HG03103 (cell line): ENCODE results near the gene KRT13.

ENCODE experiments used
- ATAC-seq: cut with Tn5 transposase; IDR thresholded peaks from one replicate; pipeline ENCODE4 v1.9.1; 2021; ENCODE audit warnings: low read depth; ENCODE audit not compliant: unreplicated experiment

Gene KRT13

DNA sequence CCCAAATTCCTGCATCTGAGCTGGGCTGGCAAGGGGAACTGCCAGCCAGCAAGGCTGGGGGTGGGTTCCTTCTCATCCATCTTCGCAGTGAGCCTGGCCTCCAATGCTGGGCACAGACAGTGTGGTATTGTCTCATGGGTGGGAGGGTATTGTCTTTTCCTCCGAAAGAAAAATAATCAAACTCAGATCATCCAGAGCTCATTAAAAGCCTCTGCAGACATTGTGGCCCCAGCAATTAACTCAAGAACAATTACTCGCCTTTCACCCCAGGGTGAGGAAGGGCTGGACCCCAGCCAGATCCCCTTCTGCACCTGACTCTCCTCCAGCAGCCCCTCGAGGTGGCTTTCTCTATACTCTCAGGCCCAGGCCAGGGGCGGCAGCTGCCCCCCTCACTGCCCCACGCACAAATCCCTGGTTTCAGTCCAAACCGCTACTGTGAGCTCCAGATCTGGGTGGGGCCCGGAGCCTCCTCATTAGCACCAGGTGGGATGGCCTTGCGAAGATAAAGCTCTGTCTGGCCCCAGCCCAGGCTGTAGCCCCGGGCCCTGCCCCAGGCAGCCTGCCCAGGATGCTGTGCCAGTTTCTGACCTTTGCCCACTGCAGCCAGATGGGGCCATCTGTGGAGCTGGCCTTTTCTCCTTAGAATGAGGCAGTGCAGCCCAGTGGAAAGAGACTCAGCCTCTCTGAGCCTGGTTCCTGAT is 15.6 kb upstream of the KRT13 start:
- ATAC-seq = no peak

DNA sequence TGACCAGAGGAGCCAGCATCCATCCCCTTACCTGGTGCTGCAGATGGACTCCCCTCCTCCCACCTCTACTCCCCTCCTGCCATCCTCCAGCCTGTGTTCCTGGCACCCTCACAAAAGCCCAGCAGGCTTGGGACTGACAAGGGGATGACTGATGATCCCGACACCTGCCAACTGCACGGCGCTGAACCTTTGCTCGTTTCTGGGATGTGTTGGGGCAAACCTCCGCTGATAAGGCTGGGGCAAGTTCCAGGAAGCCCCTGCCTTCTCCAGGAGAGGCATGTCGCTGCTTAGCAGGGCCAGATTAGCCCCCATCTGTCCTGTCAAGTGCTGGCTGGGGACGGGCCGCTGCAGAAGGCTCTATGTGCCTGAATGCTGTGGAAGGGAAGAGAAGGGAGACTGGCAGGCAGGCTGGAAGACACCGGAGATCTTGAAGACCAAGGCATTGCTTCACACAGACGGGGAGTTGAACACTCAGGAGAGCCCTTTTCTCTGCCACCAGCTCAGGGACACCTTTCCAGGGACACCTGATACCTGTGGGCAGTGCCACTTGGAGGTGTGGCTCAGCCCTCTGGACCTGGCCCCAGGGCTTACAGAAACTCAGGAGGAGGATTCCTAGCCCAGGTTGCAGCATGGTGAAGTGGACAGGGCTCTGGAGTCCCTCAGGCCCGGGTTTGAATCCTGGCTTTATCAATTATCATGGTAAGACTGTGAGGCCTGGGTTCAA is 14.3 kb upstream of the KRT13 start:
- no peak for ATAC-seq

GRCh38 chr17:41518789-41519449 is 13.5 kb upstream of the KRT13 start, which contains the start of gene KRT15:
Gene KRT15 (minus strand): TSS chr17:41518890. CDS start chr17:41518827, 63 bp downstream.
- no peak for ATAC-seq

GRCh38 chr17:41518031-41518430 is 12.6 kb upstream of the KRT13 start:
- no peak for ATAC-seq

- ATAC-seq = no peak
These were observed 11.4 kb upstream of the KRT13 start for GRCh38 chr17:41516830-41517283.

DNA sequence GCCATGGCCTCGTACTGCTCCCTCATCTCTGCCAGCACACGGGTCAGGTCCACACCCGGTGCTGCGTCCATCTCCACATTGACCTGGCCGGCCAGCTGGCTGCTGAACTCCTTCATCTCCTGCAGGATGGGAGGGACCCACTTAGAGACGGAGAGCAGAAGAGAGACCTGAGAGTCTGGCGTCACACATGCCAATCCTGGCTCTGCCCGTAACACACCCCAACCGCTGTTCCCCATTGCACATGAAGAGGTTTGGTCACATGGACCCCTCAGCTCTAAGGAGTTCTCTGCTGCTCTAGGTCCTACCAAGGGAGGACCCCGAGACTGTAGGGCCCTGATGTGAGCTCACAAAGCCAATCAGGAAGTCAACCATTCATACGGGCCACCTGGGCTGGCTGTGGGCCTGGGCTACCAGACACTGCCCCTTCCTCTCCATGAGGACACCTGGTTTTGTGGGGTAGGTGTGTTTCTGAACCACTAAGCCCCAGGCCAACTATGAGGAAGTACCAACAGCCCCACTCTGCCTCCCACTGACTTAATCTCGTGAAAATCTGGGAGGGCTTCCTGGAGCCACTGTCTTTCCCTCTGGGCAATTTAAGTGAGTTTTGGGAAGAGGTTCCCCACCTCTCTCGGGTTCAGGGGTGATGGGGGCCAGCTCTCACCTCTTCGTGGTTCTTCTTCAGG is 10.9 kb upstream of the KRT13 start:
- no peak for ATAC-seq

DNA sequence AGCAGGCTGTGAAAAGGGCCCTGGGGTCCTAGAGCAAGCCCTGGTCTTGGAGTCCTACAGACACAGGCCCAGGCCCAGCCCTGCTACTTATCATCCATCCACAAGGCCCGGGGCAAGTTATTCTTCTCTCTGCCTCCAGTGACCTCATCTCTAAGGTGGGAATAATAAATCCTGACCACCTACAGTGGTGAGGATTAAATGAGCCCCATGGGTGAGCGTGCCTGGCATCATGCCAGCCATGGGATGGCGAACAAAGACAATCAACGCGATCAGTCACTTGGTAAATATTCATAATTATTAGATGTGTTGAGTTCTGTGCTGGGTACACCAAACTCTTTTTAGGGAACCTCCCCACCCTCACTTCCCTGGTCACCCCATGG is 7.7 kb upstream of the KRT13 start:
- no peak for ATAC-seq

DNA sequence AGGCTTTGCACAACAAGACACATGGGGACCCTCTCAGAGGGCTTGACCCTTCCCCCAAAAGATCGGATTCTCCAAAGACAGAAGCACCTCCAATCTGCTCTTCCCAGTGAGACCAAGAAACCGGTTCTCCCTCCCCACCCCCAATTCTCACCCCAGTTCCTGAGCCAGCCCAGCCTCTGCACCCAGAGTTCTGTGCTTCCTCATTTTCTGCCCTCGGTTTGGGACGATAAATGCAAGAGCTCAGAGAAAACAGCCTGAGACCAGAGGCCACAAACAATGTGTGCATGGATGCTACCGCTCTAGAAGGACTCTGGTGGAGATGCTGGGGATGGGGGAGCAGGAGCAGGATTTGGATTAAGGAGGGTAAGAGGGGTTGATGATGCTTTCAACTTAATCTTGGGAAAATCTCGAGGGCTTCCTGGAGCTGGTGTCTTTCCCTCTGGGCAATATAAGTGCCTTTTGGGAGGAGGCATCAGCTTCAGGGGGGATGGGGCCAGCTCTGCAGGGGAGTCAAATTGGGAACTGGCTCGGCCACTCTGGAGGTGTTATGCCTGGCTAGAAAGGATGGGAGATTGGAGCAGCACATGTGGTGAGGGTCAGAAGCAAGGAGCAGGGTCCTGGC is 7.2 kb upstream of the KRT13 start:
- ATAC-seq = no peak

GRCh38 chr17:41511716-41512115 is 6.3 kb upstream of the KRT13 start:
- ATAC-seq = no peak

- ATAC-seq = no peak
These were observed 5.7 kb upstream of the KRT13 start for GRCh38 chr17:41511116-41511515.

GRCh38 chr17:41510251-41511065 is 5.0 kb upstream of the KRT13 start:
- no peak for ATAC-seq

DNA sequence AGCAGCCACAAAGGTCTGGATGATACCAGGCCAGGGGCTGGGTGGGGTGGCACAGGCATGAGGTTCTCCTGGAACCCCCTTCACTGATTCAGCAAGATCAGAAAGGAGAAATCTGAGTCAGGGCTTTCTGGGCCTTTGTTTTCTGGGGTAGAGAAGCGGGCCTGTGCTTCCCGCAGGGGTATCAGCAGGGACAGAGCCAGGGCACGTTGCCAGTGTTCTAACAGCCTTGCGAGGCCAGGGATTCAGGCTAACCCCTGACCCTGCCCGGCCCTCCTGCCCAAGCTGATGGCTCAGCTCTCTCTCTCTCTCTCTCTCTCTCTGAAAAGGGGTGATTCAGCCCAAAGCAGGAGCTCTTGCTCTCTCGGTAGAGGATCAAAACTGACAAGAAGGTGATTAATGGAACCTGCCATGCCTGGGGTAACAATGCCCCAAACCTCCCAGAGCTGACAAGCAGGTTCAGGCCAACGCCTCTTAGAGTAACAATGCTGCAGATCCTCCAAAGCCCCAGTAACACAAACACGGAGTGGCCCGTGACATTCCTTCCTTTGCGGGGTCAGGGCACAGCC is 2.0 kb upstream of the KRT13 start:
- ATAC-seq = no peak

- ATAC-seq = no peak
These were observed 676 bp upstream of the KRT13 start for GRCh38 chr17:41505809-41506767.

GRCh38 chr17:41504246-41504977 is 1.0 kb downstream of the KRT13 start:
- ATAC-seq = no peak

DNA sequence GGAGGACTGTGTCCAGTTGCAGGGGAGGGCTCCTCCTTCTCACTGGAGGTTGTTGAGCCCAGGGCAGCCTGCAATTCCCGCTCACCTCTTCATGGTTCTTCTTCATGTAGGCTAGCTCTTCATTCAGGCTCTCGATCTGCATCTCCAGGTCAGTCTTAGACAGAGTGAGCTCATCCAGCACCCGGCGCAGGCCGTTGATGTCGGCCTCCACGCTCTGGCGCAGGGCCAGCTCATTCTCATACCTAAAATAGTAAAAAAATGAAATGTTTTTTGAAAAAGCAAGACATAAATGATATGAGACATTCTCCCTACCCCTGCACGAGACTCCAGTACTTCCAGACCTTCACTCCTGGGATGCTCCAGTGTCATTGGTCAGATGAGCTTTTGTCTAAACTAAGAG is 2.2 kb downstream of the KRT13 start:
- no peak for ATAC-seq

DNA sequence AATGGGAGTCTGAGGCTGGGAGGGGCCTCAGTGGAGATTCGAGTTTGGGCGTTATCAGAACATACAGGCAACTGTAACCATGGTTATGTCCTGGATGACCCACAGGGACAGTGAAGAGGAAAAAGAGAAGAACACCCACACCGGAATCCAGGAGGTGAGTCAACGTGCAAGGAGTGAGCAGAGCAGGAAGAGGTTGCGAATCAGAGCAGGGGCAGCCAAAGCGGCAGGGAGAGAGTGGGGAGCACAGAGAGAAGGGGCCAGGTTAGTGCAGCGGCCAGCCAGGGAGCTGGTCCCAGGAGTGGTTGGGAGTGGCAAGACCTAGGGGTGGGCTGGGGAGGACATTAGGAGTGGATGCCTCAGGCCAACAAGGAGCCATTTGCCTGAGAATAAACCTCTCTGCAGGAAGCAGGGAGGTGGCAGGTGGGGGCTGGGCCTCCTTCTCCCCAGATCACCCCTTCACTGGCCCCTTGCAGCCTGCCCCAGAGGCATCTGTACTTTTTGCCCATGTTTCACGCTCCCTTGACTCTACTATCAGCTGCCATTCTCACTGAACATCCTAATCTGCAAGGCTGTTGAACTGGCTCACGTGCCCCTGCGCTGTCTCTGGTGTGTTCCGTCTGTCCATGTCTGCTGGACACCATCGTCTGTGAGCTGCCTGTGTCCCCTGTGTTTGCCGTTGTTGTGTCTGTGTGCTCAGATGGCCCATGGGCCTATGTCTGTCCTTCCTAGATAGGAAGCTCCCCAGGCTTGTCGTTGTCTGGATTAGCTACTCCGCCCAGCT is 5.1 kb downstream of the KRT13 start:
- ATAC-seq = no peak

DNA sequence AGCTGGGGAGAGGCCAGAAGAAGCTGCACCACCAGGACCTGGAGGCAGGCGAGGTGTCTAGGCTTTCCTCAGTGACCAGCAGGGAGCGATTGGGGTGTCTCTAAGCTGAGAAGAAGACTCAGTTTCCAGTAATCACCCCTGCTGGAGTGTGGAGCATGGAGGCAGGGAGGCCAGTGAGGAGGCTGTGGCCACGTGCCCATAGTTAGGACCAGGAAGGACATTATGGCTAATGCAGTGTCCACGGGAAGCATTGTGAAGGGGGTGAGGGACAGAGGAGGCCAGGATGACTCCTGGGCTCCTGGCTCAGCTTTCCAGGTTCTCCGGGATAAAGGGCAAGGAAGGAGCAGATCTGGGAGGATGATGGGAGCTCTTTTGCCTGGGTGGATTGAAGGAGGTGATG is 5.7 kb downstream of the KRT13 start:
- ATAC-seq = no peak
